Measurements from ENCODE around the gene FRRS1L.

The FRRS1L gene

GRCh38 chr9:109159583-109159982, 7.5 kb downstream of the FRRS1L start:
- CTCF ChIA-PET = interaction anchor here (0.6 to 2.6 kb wide), 3 partner anchors 11 to 242 kb away, joined by 3 to 6 read pairs (median 3); no protein-coding TSS in a partner anchor
- TF ChIP-seq, protein P1, sequence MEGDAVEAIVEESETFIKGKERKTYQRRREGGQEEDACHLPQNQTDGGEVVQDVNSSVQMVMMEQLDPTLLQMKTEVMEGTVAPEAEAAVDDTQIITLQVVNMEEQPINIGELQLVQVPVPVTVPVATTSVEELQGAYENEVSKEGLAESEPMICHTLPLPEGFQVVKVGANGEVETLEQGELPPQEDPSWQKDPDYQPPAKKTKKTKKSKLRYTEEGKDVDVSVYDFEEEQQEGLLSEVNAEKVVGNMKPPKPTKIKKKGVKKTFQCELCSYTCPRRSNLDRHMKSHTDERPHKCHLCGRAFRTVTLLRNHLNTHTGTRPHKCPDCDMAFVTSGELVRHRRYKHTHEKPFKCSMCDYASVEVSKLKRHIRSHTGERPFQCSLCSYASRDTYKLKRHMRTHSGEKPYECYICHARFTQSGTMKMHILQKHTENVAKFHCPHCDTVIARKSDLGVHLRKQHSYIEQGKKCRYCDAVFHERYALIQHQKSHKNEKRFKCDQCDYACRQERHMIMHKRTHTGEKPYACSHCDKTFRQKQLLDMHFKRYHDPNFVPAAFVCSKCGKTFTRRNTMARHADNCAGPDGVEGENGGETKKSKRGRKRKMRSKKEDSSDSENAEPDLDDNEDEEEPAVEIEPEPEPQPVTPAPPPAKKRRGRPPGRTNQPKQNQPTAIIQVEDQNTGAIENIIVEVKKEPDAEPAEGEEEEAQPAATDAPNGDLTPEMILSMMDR (IDR thresholded peaks at IDR 0.05; ENCODE audit: insufficient read depth, low read length, missing control alignments) = no peak

DNA sequence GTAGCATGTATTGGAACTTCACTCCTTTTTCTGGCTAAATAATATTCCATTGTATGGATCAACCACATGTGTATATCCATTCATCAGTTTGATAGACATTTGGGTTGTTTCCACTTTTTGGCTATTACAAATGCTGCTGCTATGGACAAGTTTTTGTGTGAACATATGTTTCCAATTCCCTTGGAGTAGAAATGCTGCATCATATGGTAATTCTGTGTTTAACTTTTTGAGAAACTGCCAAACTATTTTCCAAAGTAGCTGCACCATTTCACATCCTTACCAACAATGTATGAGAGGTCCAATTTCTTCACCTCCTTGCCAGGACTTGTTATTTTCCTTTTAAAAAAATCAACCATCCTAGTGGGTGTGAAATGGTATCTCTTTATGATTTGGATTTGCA, 8.4 kb downstream of the FRRS1L start:
- no peak overlapping the region for H3K4me3 ChIP-seq (ENCODE audit: low read depth, low read length)
- DNase-seq (ENCODE audit: low read depth, low spot score) = no peak
- ChIA-PET POLR2A (no interaction called here), CTCF (interaction anchor here (0.6 to 1.2 kb wide), 3 partner anchors 9 to 243 kb away, joined by 3 read pairs; partner anchors contain the start of gene FRRS1L)
- TF ChIP-seq, protein P1 (IDR thresholded peaks at IDR 0.05; ENCODE audit: insufficient read depth, low read length, missing control alignments) = no peak

More at GRCh38 chr9:109159583-109159982, 7.5 kb downstream of the FRRS1L start:
- POLR2A ChIA-PET = no interaction called here
- no peak overlapping the region for H3K4me3 ChIP-seq (ENCODE audit: low read depth, low read length)
- no peak for DNase-seq (ENCODE audit: low read depth, low spot score)

DNA sequence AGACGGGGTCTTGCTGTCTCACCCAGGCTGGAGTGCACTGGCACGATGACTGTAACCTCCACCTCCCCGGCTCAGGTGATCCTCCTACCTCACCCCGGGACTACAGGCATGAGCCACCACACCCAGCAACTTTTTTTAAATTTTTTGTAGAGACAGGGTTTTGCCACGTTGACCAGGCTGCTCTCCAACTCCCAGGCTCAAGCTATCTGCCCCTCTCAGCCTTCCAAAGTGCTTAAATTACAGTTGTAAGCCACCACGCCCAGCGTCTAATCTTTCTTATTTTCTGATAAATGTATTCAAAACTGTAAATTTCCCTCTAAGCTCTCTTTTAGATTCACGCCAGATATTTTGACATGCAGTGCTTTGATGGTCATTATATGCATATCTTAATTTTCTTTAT, 10.3 kb downstream of the FRRS1L start:
- DNase-seq (ENCODE audit: low read depth, low spot score) = no peak
- H3K4me3 ChIP-seq (ENCODE audit: low read depth, low read length) = no peak overlapping the region
- TF ChIP-seq, protein P1 (IDR thresholded peaks at IDR 0.05; ENCODE audit: insufficient read depth, low read length, missing control alignments) = no peak
- CTCF ChIA-PET = no interaction called here
- POLR2A ChIA-PET = no interaction called here

GRCh38 chr9:109150925-109151545, 16.0 kb downstream of the FRRS1L start:
- DNase-seq (ENCODE audit: low read depth, low spot score) = no peak
- ChIA-PET CTCF (interaction anchor here (1.5 kb wide), 1 partner anchor 32 kb away, joined by 4 read pairs; no protein-coding TSS in a partner anchor), POLR2A (no interaction called here)
- TF ChIP-seq, protein P1 (IDR thresholded peaks at IDR 0.05; ENCODE audit: insufficient read depth, low read length, missing control alignments) = no peak
- no peak overlapping the region for H3K4me3 ChIP-seq (ENCODE audit: low read depth, low read length)

- H3K4me3 ChIP-seq (ENCODE audit: low read depth, low read length) = no peak overlapping the region
- CTCF ChIA-PET = no interaction called here
- TF ChIP-seq, protein P1 (IDR thresholded peaks at IDR 0.05; ENCODE audit: insufficient read depth, low read length, missing control alignments) = no peak
- no peak for DNase-seq (ENCODE audit: low read depth, low spot score)
- POLR2A ChIA-PET = no interaction called here
Observed at GRCh38 chr9:109149722-109150121, 17.3 kb downstream of the FRRS1L start.

GRCh38 chr9:109149089-109149488, 18.0 kb downstream of the FRRS1L start:
- TF ChIP-seq, protein P1 (IDR thresholded peaks at IDR 0.05; ENCODE audit: insufficient read depth, low read length, missing control alignments) = no peak
- H3K4me3 ChIP-seq (ENCODE audit: low read depth, low read length) = no peak overlapping the region
- no peak for DNase-seq (ENCODE audit: low read depth, low spot score)
- ChIA-PET CTCF (interaction anchor here (1.0 kb wide), 1 partner anchor 10 kb away, joined by 3 read pairs; no protein-coding TSS in a partner anchor), POLR2A (no interaction called here)

Data from AG04449 (cell line).